Measurements from ENCODE around the gene FRS3. TPM values are rescaled to one million over a fixed set of nuclear protein-coding genes. Genes with fewer than 3 reads are reported as not detected.
"Not testable (repeated sequence)": the region's sequence is repeated elsewhere in the genome, so short reads cannot be mapped to it uniquely, and the experiment has no call there.

The FRS3 gene, protein sequence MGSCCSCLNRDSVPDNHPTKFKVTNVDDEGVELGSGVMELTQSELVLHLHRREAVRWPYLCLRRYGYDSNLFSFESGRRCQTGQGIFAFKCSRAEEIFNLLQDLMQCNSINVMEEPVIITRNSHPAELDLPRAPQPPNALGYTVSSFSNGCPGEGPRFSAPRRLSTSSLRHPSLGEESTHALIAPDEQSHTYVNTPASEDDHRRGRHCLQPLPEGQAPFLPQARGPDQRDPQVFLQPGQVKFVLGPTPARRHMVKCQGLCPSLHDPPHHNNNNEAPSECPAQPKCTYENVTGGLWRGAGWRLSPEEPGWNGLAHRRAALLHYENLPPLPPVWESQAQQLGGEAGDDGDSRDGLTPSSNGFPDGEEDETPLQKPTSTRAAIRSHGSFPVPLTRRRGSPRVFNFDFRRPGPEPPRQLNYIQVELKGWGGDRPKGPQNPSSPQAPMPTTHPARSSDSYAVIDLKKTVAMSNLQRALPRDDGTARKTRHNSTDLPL
- total RNA-seq (1 to 10 TPM; 5.2 to 6.9 TPM), total RNA-seq (5.4 reads per million in 2 donors)

DNA sequence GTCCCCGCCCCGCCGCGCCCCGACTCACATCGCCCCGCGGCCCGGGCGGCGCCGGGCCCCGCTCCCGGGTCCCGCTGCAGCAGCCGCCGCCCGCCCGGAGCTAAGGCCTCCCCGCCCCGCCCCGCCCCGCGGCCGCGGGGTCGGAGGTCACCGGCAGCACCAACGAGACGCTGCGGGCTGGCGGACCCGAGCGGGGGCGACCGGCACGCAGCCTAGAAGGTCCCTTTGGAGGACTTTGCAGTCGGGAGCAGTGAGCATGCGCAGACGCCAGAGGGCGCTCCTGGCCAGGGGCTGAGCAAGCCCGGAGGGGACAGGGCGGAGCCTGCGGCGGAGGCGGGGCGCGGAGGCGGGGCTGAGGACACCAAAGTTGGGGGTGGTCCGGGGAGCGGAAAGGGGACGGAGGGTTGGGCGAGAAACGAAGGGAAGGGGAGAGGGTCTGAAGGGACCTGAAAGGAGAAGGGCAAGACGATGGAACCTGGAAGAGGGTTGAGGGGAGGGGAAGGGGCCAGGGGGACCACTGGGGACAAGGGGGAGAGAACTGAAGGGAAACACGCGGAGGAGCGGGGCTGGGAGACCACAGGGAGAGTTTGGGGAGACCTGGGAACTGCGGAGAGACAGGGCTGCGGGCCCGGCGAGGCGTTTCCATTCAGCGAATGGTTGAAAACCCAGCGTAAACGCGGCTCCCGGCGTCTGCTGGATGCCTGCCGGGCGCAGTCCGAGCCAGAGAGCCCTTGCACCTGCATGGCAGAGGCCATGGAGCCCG lies at the start of gene FRS3:
TSS of gene FRS3 (minus strand) at position 113 of the 763 bp plus-strand sequence. CDS start 2,913 bp downstream, outside the sequence.
- peak within 1 kb of the TSS; percentile 61 for H3K27ac Mint-ChIP-seq
- peaks cover 17% of the 10 kb centered on the region for H3K4me1 Mint-ChIP-seq
- ATAC-seq (peak; percentile 97), DNase-seq (peak; percentile 99 to 100 (median 99))
- H3K4me3 Mint-ChIP-seq = peak within 1 kb of the TSS; percentile 94
- no peaks in the 10 kb centered on the region for H3K36me3 Mint-ChIP-seq (ENCODE audit: low read depth)
- H3K27me3 Mint-ChIP-seq = peaks cover 5% of the 10 kb centered on the region
- H3K9me3 ChIP-seq (ENCODE audit: control insufficient read depth, low read length, poor library complexity, severe bottlenecking) = no peaks in the 10 kb centered on the region

DNA sequence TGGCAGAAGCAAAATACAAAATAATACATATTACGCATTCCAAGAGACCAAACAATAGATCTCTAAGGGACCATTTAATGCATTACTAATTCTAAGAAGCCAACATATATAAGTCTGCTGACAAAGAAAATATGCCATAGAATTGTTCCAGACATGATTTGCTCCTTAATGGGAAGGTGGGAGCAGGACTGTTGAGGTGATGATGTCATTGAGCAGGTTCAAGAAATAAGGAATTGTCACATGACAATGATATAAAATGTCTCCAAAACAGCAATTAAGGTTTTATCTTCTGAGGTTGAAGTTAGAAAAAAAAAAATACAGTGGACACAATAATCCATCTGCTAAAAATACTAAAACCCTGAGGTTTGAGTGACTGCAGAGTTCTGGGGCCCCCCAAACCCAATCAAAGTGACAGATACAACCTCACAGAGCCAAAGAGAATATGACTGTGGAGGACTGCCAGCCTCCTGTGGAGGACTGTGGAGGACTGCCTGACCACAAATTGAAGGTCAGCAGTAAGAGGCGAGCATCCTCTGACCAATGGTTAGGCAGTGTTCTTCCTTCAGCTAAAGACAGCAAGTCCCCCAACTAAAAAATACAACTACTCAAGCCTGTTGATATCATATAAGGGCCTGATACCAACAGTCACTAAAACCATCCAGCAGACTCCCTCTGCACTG lies 46.8 kb upstream of the FRS3 start:
- ATAC-seq (no peak), DNase-seq (no peak)
- peaks cover under 1% of the 10 kb centered on the region for H3K36me3 Mint-ChIP-seq (ENCODE audit: low read depth)
- no peak overlapping the region for H3K4me3 Mint-ChIP-seq
- H3K9me3 ChIP-seq (ENCODE audit: control insufficient read depth, low read length, poor library complexity, severe bottlenecking) = no peaks in the 10 kb centered on the region
- H3K4me1 Mint-ChIP-seq = peaks cover under 1% of the 10 kb centered on the region
- no peak overlapping the region for H3K27ac Mint-ChIP-seq
- H3K27me3 Mint-ChIP-seq = no peaks in the 10 kb centered on the region

- no peaks in the 10 kb centered on the region for H3K9me3 ChIP-seq (ENCODE audit: control insufficient read depth, low read length, poor library complexity, severe bottlenecking)
- no peak overlapping the region for H3K4me3 Mint-ChIP-seq
- no peaks in the 10 kb centered on the region for H3K4me1 Mint-ChIP-seq
- ATAC-seq (no peak), DNase-seq (no peak)
- H3K27me3 Mint-ChIP-seq = no peaks in the 10 kb centered on the region
- H3K27ac Mint-ChIP-seq = no peak overlapping the region
- no peaks in the 10 kb centered on the region for H3K36me3 Mint-ChIP-seq (ENCODE audit: low read depth)
These were observed 45.2 kb upstream of the FRS3 start for GRCh38 chr6:41824571-41825569.

- Mint-ChIP-seq H3K36me3 (ENCODE audit: low read depth) (no peaks in the 10 kb centered on the region), H3K27me3 (no peaks in the 10 kb centered on the region), H3K4me1 (no peaks in the 10 kb centered on the region), H3K4me3 (no peak overlapping the region), H3K27ac (no peak overlapping the region)
- no peak for ATAC-seq
- DNase-seq = no peak
- H3K9me3 ChIP-seq (ENCODE audit: control insufficient read depth, low read length, poor library complexity, severe bottlenecking) = no peaks in the 10 kb centered on the region
These were observed 43.5 kb upstream of the FRS3 start for GRCh38 chr6:41823178-41823577.

GRCh38 chr6:41822021-41822420 lies 42.3 kb upstream of the FRS3 start:
- no peaks in the 10 kb centered on the region for H3K9me3 ChIP-seq (ENCODE audit: control insufficient read depth, low read length, poor library complexity, severe bottlenecking)
- Mint-ChIP-seq H3K27ac (peak overlapping the region; percentile 60), H3K4me3 (no peak overlapping the region), H3K36me3 (ENCODE audit: low read depth) (no peaks in the 10 kb centered on the region), H3K4me1 (no peaks in the 10 kb centered on the region), H3K27me3 (no peaks in the 10 kb centered on the region)
- ATAC-seq = no peak
- DNase-seq = no peak

DNA sequence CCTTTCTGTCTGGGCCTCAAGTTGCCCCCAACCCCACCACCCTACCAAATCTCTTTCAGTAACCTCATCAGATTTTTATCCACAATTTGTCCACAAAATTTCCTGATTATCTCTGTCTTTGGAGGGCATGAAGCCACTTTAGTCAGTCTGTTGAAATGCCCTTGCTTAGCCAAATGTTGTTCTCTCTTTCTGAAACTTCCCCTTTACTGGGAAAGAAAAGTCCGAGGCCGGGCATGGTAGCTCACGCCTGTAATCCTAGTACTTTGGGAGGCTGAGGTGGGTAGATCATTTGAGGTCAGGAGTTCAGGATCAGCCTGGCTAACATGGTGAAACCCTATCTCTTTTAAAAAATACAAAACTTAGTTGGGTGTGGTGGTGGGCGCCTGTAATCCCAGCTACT lies 41.6 kb upstream of the FRS3 start:
- Mint-ChIP-seq H3K4me1 (no peaks in the 10 kb centered on the region), H3K36me3 (ENCODE audit: low read depth) (peaks cover under 1% of the 10 kb centered on the region), H3K27ac (no peak overlapping the region)

DNA sequence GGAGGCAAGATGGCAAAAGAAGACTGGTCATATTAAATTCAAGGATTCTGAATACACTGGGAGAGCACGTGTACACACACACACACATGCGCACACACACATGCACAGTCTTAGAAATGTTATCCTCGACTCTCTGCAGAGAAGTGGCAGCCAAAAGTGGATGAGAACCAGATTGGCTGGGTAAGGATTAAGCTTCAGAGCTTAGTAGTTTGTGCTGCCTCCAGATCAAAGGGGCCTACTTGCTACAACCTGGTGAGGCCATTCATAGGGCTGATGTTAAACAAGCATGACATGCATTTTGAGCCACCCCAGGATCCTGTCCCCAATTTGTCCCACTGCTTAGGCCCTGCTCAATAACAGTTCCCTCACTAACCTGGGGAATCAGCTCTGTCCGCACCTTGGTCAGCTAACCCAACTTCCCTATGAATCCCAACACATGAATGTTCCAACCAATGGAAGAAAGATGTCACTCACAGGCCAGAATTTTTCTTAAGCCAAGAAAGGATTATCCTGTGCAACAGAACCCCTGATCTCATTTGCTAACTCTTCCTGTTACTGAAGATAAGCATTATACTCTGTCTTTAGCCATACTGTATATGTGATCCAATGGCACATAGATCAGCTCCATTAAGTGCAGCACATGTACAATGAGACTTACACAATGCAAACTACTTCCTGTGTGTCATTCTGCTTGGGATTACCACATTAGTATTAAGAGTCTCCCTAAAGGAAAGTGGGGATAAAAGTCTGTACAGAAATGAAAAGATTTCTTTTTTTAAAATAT lies 38.8 kb upstream of the FRS3 start:
- no peak overlapping the region for H3K27ac Mint-ChIP-seq
- DNase-seq (no peak), ATAC-seq (no peak)
- H3K4me1 Mint-ChIP-seq = peaks cover 2% of the 10 kb centered on the region
- H3K9me3 ChIP-seq (ENCODE audit: control insufficient read depth, low read length, poor library complexity, severe bottlenecking) = no peaks in the 10 kb centered on the region
- no peak overlapping the region for H3K4me3 Mint-ChIP-seq
- H3K27me3 Mint-ChIP-seq = no peaks in the 10 kb centered on the region
- peaks cover 3% of the 10 kb centered on the region for H3K36me3 Mint-ChIP-seq (ENCODE audit: low read depth)

More for the DNA sequence above, 41.6 kb upstream of the FRS3 start:
- H3K27me3 Mint-ChIP-seq = no peaks in the 10 kb centered on the region
- no peaks in the 10 kb centered on the region for H3K9me3 ChIP-seq (ENCODE audit: control insufficient read depth, low read length, poor library complexity, severe bottlenecking)
- DNase-seq = no peak
- no peak for ATAC-seq
- H3K4me3 Mint-ChIP-seq = no peak overlapping the region

DNA sequence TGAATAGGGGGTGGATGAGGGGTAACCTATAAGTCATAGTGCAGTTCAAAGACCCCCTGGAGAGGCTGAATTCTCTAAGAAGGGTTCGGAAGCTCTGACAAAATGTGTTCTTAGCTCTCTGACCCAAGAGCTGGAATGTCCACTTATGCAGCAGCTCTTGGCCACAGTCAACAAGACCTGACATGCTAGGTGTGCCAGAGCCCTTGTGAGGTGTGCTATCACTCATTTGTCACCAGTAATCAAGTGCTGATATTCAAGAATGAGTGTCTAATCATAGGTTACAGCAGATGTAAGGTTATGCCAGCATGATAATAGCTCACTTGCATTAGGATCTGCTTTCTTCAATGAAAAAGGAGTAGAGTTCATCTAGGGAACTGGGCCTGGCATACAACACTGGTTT lies 35.9 kb upstream of the FRS3 start:
- H3K27ac Mint-ChIP-seq = no peak overlapping the region
- no peak overlapping the region for H3K4me3 Mint-ChIP-seq
- H3K4me1 Mint-ChIP-seq = peaks cover 2% of the 10 kb centered on the region
- H3K36me3 Mint-ChIP-seq (ENCODE audit: low read depth) = peaks cover 3% of the 10 kb centered on the region
- DNase-seq = no peak
- no peak for ATAC-seq
- no peaks in the 10 kb centered on the region for H3K27me3 Mint-ChIP-seq
- no peaks in the 10 kb centered on the region for H3K9me3 ChIP-seq (ENCODE audit: control insufficient read depth, low read length, poor library complexity, severe bottlenecking)

GRCh38 chr6:41814629-41815028 lies 34.9 kb upstream of the FRS3 start:
- H3K4me1 Mint-ChIP-seq = peaks cover 2% of the 10 kb centered on the region
- H3K9me3 ChIP-seq (ENCODE audit: control insufficient read depth, low read length, poor library complexity, severe bottlenecking) = no peaks in the 10 kb centered on the region
- ATAC-seq (no peak), DNase-seq (no peak)
- no peak overlapping the region for H3K27ac Mint-ChIP-seq
- H3K4me3 Mint-ChIP-seq = no peak overlapping the region
- peaks cover 3% of the 10 kb centered on the region for H3K36me3 Mint-ChIP-seq (ENCODE audit: low read depth)
- no peaks in the 10 kb centered on the region for H3K27me3 Mint-ChIP-seq

DNA sequence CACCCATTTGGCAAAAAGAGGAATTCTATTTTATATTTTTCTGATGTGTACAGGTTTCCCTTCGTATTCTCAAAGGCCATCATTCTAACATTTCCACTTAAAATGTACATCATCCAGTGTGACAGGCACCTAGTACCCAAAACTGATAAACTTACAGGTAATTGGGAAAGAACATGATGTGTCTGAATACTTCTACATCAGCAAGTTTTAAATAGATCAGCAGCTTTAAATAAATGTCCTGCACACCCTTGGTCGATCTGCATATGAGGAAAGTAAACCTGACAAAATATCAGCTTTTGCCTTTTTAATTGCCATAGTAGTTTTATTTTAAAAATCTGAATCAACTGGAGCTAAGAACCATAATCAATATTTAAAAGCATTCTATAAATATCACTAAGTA lies 34.3 kb upstream of the FRS3 start:
- no peak overlapping the region for H3K4me3 Mint-ChIP-seq
- DNase-seq = no peak
- H3K4me1 Mint-ChIP-seq = peaks cover 2% of the 10 kb centered on the region
- no peaks in the 10 kb centered on the region for H3K27me3 Mint-ChIP-seq
- no peaks in the 10 kb centered on the region for H3K9me3 ChIP-seq (ENCODE audit: control insufficient read depth, low read length, poor library complexity, severe bottlenecking)
- H3K27ac Mint-ChIP-seq = no peak overlapping the region
- ATAC-seq = no peak
- H3K36me3 Mint-ChIP-seq (ENCODE audit: low read depth) = peaks cover 3% of the 10 kb centered on the region

DNA sequence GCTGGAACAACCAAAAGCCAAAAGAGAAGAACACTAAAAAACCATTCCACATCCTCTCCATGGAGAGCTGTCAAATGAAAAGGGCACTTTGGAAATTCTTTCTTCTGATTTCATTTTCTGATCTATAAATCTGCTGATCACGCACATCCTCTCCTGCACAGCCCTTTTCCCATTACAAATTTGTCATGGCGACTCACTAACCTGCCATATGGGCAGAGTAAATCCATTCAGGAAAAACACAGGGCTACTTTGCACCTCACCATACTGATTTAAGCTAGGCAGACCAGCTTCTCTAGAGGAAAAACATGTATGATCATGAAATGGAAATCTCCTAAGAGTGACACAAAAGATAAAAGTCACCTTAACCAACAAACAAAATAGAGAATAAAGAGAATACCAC lies 33.8 kb upstream of the FRS3 start:
- H3K27me3 Mint-ChIP-seq = no peaks in the 10 kb centered on the region
- no peak for DNase-seq
- ATAC-seq = no peak

GRCh38 chr6:41811946-41812345 lies 32.2 kb upstream of the FRS3 start:
- not testable (repeated sequence) for H3K4me3 Mint-ChIP-seq; ATAC-seq; H3K27ac Mint-ChIP-seq; H3K27me3 Mint-ChIP-seq; DNase-seq; H3K9me3 ChIP-seq (ENCODE audit: control insufficient read depth, low read length, poor library complexity, severe bottlenecking); H3K4me1 Mint-ChIP-seq; H3K36me3 Mint-ChIP-seq (ENCODE audit: low read depth)

More for the DNA sequence above, 33.8 kb upstream of the FRS3 start:
- peaks cover 3% of the 10 kb centered on the region for H3K36me3 Mint-ChIP-seq (ENCODE audit: low read depth)
- H3K27ac Mint-ChIP-seq = no peak overlapping the region
- no peak overlapping the region for H3K4me3 Mint-ChIP-seq
- H3K9me3 ChIP-seq (ENCODE audit: control insufficient read depth, low read length, poor library complexity, severe bottlenecking) = no peaks in the 10 kb centered on the region
- H3K4me1 Mint-ChIP-seq = peaks cover 2% of the 10 kb centered on the region

Measured in T-helper 17 cell (primary cell).